Astrocyte (in vitro differentiated cells and primary cell): ENCODE measurements around the gene FEZF1.

Experiments
- EZH2 ChIP-seq: IDR thresholded peaks from 2 replicates; pipeline ENCODE4 v1.6.1; 2012; ENCODE audit warnings: mild to moderate bottlenecking, low read length, inconsistent platforms; ENCODE audit not compliant: insufficient read depth
- TF ChIP-seq, protein P1 (sequence below): IDR thresholded peaks from 2 replicates; pipeline ENCODE4 v1.5.1; 2011; ENCODE audit warnings: low read depth, mild to moderate bottlenecking, inconsistent platforms, low read length, moderate library complexity; ENCODE audit not compliant: insufficient read depth

DNA sequence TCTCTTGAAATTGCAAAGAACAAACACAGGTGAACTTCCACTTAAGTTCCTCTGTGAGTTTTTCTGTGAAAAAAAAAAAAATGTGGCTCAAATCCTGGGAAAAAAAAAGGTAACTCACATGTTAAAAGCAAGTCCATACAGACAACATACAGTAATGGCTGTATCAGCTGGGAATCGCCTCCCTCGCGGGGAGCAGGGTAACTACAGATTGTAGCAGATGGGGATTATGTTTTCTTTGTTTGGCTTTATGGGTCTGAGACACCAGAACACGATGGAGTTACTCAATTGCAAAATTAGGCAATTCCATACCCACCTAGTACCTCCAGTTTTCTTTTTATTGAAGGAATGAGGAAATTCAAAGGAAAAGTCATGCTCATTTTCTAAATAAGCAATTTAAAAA, 42.3 kb downstream of the FEZF1 start:
- TF ChIP-seq, protein P1, sequence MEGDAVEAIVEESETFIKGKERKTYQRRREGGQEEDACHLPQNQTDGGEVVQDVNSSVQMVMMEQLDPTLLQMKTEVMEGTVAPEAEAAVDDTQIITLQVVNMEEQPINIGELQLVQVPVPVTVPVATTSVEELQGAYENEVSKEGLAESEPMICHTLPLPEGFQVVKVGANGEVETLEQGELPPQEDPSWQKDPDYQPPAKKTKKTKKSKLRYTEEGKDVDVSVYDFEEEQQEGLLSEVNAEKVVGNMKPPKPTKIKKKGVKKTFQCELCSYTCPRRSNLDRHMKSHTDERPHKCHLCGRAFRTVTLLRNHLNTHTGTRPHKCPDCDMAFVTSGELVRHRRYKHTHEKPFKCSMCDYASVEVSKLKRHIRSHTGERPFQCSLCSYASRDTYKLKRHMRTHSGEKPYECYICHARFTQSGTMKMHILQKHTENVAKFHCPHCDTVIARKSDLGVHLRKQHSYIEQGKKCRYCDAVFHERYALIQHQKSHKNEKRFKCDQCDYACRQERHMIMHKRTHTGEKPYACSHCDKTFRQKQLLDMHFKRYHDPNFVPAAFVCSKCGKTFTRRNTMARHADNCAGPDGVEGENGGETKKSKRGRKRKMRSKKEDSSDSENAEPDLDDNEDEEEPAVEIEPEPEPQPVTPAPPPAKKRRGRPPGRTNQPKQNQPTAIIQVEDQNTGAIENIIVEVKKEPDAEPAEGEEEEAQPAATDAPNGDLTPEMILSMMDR, result no peak
- TF ChIP-seq EZH2, result no peak
